Nephron (organoid): Measurements from ENCODE around the gene ALOX12.
"Not testable (repeated sequence)": the region's sequence is repeated elsewhere in the genome, so short reads cannot be mapped to it uniquely, and the experiment has no call there.

Experiments
- H3K27ac Mint-ChIP-seq, 3 experiments: 2 replicates each; pipeline ENCODE4 v1.8.0; 2020; ENCODE audit warnings: mixed read lengths in 3 of 3, mild to moderate bottlenecking in 2 of 3, moderate library complexity in 1 of 3
- H3K27me3 Mint-ChIP-seq: 2 replicates; pipeline ENCODE4 v1.8.0; 2021; ENCODE audit warnings: low read depth, mild to moderate bottlenecking, moderate library complexity, mixed read lengths
- H3K36me3 Mint-ChIP-seq: 2 replicates; pipeline ENCODE4 v1.8.0; 2020; ENCODE audit warnings: low read depth, mixed read lengths
- H3K4me1 Mint-ChIP-seq: 2 replicates; pipeline ENCODE4 v1.8.0; 2020; ENCODE audit warnings: mixed read lengths
- H3K4me3 Mint-ChIP-seq, 3 experiments: 2 replicates each; pipeline ENCODE4 v1.8.0; 2020; ENCODE audit warnings: mild to moderate bottlenecking in 3 of 3, mixed read lengths in 3 of 3, moderate library complexity in 2 of 3
- H3K9me3 Mint-ChIP-seq: 2 replicates; pipeline ENCODE4 v1.8.0; 2020; ENCODE audit warnings: mixed read lengths
- TF ChIP-seq, protein P1 (sequence below), 3 experiments: fragments of 200-600 bp; sonication (generic); IDR thresholded peaks; one replicate each; pipeline ENCODE4 v1.5.0; 2021; ENCODE audit warnings: antibody characterized with exemption in 3 of 3; ENCODE audit not compliant: unreplicated experiment in 3 of 3

The ALOX12 gene

DNA sequence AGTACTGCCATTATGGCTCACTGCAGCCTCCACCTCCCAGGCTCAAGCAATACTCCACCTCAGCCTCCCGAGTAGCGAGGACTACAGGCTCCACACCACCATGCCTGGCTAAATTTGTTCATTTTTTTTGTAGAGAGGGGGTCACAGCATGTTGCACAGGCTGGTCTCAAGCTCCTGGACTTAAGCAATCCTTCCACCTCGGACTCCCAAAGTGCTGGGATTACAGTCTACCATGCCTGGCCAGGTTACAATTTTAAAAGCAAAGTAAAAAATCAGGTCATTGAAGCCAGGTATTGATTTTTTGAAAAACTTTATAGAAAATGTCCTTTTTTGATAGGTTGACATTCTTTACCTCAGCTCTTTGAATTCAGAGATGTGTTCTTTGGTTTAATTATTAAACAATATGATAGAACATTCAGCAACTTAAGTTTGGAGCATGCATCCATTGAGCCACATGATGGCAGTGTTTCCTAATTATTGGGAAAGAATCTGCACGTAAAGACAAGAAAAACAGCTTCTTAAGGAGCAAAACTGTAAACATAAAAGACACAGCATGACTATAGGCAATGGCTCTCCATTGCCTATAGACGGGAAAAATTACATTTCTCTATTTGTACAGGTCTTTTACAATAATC lies 49.8 kb downstream of the ALOX12 start:
- Mint-ChIP-seq H3K36me3 (no peaks in the 10 kb centered on the region), H3K4me3 (peak overlapping the region; percentile 59 to 77 (median 75)), H3K27ac (peak overlapping the region; percentile 0 to 67 (median 19)), H3K27me3 (peaks cover 66% of the 10 kb centered on the region), H3K4me1 (peaks cover 35% of the 10 kb centered on the region), H3K9me3 (no peaks in the 10 kb centered on the region)
- TF ChIP-seq, protein P1, sequence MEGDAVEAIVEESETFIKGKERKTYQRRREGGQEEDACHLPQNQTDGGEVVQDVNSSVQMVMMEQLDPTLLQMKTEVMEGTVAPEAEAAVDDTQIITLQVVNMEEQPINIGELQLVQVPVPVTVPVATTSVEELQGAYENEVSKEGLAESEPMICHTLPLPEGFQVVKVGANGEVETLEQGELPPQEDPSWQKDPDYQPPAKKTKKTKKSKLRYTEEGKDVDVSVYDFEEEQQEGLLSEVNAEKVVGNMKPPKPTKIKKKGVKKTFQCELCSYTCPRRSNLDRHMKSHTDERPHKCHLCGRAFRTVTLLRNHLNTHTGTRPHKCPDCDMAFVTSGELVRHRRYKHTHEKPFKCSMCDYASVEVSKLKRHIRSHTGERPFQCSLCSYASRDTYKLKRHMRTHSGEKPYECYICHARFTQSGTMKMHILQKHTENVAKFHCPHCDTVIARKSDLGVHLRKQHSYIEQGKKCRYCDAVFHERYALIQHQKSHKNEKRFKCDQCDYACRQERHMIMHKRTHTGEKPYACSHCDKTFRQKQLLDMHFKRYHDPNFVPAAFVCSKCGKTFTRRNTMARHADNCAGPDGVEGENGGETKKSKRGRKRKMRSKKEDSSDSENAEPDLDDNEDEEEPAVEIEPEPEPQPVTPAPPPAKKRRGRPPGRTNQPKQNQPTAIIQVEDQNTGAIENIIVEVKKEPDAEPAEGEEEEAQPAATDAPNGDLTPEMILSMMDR (IDR thresholded peaks at IDR 0.05; ENCODE audit: unreplicated experiment in 3 of 3): peak; percentile 89 to 95 (median 91)

DNA sequence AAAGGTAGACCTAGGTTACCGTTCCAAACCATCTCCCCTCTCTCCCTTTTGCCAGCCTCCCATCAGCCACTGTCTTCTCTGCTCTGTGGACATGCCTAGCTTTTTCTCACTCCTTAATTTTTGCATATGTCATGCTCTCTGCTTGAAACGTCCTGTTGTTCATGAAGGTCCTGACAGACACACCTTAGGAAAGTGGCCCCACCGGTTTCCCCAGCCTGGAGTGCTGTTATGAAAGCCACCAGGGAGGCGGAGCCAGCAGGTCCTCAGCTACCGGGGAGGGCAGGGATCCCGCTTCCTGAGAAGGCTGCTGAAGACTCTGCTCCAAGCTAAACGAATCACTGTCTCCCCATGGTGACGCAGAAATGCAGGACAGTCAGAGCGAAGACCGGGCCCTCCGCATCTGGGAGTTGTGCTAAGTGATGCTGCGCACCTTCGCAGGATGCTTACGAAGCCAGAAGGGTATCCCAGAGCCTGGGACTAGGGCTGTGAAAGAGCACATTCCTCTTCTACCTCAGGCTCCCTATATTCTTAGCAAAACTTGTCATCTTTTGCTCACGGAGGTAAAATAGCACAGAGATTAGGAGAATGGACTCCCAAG lies 50.4 kb downstream of the ALOX12 start:
- peaks cover 62% of the 10 kb centered on the region for H3K27me3 Mint-ChIP-seq
- peaks cover 31% of the 10 kb centered on the region for H3K4me1 Mint-ChIP-seq
- TF ChIP-seq, protein P1 (IDR thresholded peaks at IDR 0.05; ENCODE audit: unreplicated experiment in 3 of 3): peak in 1 of 3 experiments; percentile 9
- H3K27ac Mint-ChIP-seq: peak overlapping the region; percentile 19 to 70 (median 67)
- H3K9me3 Mint-ChIP-seq: no peaks in the 10 kb centered on the region
- no peaks in the 10 kb centered on the region for H3K36me3 Mint-ChIP-seq
- peak overlapping the region; percentile 59 to 77 (median 75) for H3K4me3 Mint-ChIP-seq

GRCh38 chr17:7046725-7047397 lies 51.0 kb downstream of the ALOX12 start:
- peak overlapping the region; percentile 2 to 70 (median 67) for H3K27ac Mint-ChIP-seq
- peaks cover 59% of the 10 kb centered on the region for H3K27me3 Mint-ChIP-seq
- H3K36me3 Mint-ChIP-seq, H3K9me3 Mint-ChIP-seq: not testable (repeated sequence)
- peak overlapping the region; percentile 59 to 77 (median 75) for H3K4me3 Mint-ChIP-seq
- peaks cover 25% of the 10 kb centered on the region for H3K4me1 Mint-ChIP-seq

- no peaks in the 10 kb centered on the region for H3K36me3 Mint-ChIP-seq
- no peaks in the 10 kb centered on the region for H3K9me3 Mint-ChIP-seq
- H3K27ac Mint-ChIP-seq: no peak overlapping the region
- peaks cover 57% of the 10 kb centered on the region for H3K27me3 Mint-ChIP-seq
- peak overlapping the region in 2 of 3 experiments; percentile 31 to 75 for H3K4me3 Mint-ChIP-seq
- H3K4me1 Mint-ChIP-seq: peaks cover 24% of the 10 kb centered on the region
- TF ChIP-seq, protein P1 (IDR thresholded peaks at IDR 0.05; ENCODE audit: unreplicated experiment in 3 of 3): no peak
These were observed 51.7 kb downstream of the ALOX12 start for GRCh38 chr17:7047566-7047965.

- Mint-ChIP-seq H3K36me3 (no peaks in the 10 kb centered on the region), H3K27ac (peak overlapping the region; percentile 14 to 57 (median 26)), H3K4me3 (no peak overlapping the region), H3K4me1 (peaks cover 24% of the 10 kb centered on the region), H3K27me3 (peaks cover 49% of the 10 kb centered on the region), H3K9me3 (no peaks in the 10 kb centered on the region)
- TF ChIP-seq, protein P1 (IDR thresholded peaks at IDR 0.05; ENCODE audit: unreplicated experiment in 3 of 3): no peak
These were observed 53.1 kb downstream of the ALOX12 start for GRCh38 chr17:7048968-7049367.

DNA sequence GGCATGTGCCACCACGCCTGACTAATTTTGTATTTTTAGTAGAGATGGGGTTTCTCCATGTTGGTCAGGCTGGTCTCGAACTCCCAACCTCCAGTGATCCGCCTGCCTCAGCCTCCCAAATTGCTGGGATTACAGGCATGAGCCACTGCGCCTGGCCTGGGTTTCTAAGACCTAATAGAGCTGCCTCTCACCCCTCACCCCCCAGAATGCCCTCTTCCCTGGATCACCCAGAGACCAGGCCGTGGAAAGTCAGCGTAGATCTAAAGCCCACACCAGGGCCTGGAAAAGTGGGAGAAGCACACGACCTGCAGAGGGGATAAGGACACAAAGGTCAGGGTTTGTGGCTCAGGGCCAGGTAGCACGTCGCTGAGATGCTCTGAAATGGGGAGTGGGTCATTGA lies 54.7 kb downstream of the ALOX12 start:
- H3K36me3 Mint-ChIP-seq, H3K4me3 Mint-ChIP-seq, H3K27ac Mint-ChIP-seq, H3K9me3 Mint-ChIP-seq: not testable (repeated sequence)
- peaks cover 39% of the 10 kb centered on the region for H3K27me3 Mint-ChIP-seq
- peaks cover 23% of the 10 kb centered on the region for H3K4me1 Mint-ChIP-seq
